HepG2 (cell line): ENCODE results near the gene CDKN1C. TPM values are rescaled to one million over a fixed set of nuclear protein-coding genes. Genes with fewer than 3 reads are reported as not detected.

Source experiments
- CENPT ChIP-seq: sonication (generic); formaldehyde crosslinking; IDR thresholded peaks from 2 replicates; pipeline ENCODE4 v1.8.0; 2022; ENCODE audit warnings: low read depth, mild to moderate bottlenecking, moderate library complexity, missing genetic modification reagents
- EZH2 ChIP-seq: conservative IDR thresholded peaks from 2 replicates; pipeline ENCODE4 v1.6.1; 2012; ENCODE audit warnings: mild to moderate bottlenecking, low read depth, low read length, moderate library complexity
- FLYWCH1 ChIP-seq: sonication (generic); formaldehyde crosslinking; IDR thresholded peaks from 2 replicates; pipeline ENCODE4 v1.8.1; 2023; ENCODE audit warnings: mild to moderate bottlenecking, missing genetic modification reagents
- FOSL2 ChIP-seq: sonication (generic); formaldehyde crosslinking; IDR thresholded peaks from 2 replicates; pipeline ENCODE4 v1.4.0; 2020; ENCODE audit warnings: missing genetic modification reagents
- FOXA1 ChIP-seq, 2 experiments: fragments of 450-650 bp in 1 of 2; sonication (generic) in 1 of 2; formaldehyde crosslinking in 1 of 2; IDR thresholded peaks; 2 replicates each; pipeline versions ENCODE4 v1.4.0 to v1.6.1; 2016 to 2020; ENCODE audit warnings: missing genetic modification reagents in 1 of 2
- GLI4 ChIP-seq: sonication (generic); formaldehyde crosslinking; IDR thresholded peaks from 2 replicates; pipeline ENCODE4 v1.5.1; 2020; ENCODE audit warnings: missing genetic modification reagents, mild to moderate bottlenecking, moderate library complexity, borderline replicate concordance
- HCFC1 ChIP-seq: fragments of 150-350 bp; IDR thresholded peaks from 2 replicates; pipeline ENCODE4 v1.6.1; 2014; ENCODE audit warnings: low read depth, low read length
- HDAC1 ChIP-seq: sonication (generic); formaldehyde crosslinking; IDR thresholded peaks from 2 replicates; pipeline ENCODE4 v1.5.1; 2020; ENCODE audit warnings: mild to moderate bottlenecking, missing genetic modification reagents
- HMG20A ChIP-seq: IDR thresholded peaks from 2 replicates; pipeline ENCODE4 v1.6.1; 2016; ENCODE audit warnings: borderline replicate concordance
- KDM2A ChIP-seq: sonication (generic); formaldehyde crosslinking; IDR thresholded peaks from 2 replicates; pipeline ENCODE4 v1.4.0; 2020; ENCODE audit warnings: low read depth, missing genetic modification reagents, borderline replicate concordance
- MAFK ChIP-seq, 2 experiments: IDR thresholded peaks in 1 of 2; conservative IDR thresholded peaks in 1 of 2; 2 replicates each; pipeline ENCODE4 v1.6.1; 2011; ENCODE audit warnings: improper control_type of control experiment in 2 of 2, low read length in 2 of 2
- MAX ChIP-seq: IDR thresholded peaks from 2 replicates; pipeline ENCODE4 v1.6.1; 2012; ENCODE audit warnings: inconsistent platforms
- MYPOP ChIP-seq: sonication (generic); formaldehyde crosslinking; IDR thresholded peaks from 2 replicates; pipeline ENCODE4 v1.8.1; 2023; ENCODE audit warnings: mild to moderate bottlenecking, moderate library complexity, missing genetic modification reagents
- PRMT3 ChIP-seq: sonication (generic); formaldehyde crosslinking; IDR thresholded peaks from 2 replicates; pipeline ENCODE4 v1.8.1; 2022; ENCODE audit warnings: low read depth, mild to moderate bottlenecking, moderate library complexity, missing genetic modification reagents, borderline replicate concordance
- RCOR2 ChIP-seq: IDR thresholded peaks from 2 replicates; pipeline ENCODE4 v1.6.1; 2016; ENCODE audit warnings: missing biosample characterization, missing genetic modification reagents
- REPIN1 ChIP-seq: sonication (generic); formaldehyde crosslinking; IDR thresholded peaks from 2 replicates; pipeline ENCODE4 v1.8.0; 2022; ENCODE audit warnings: missing genetic modification reagents, low read depth, mild to moderate bottlenecking, borderline replicate concordance
- THRA ChIP-seq: sonication (generic); formaldehyde crosslinking; IDR thresholded peaks from 2 replicates; pipeline ENCODE4 v1.4.0; 2020; ENCODE audit warnings: missing genetic modification reagents, borderline replicate concordance
- ZNF138 ChIP-seq: sonication (generic); formaldehyde crosslinking; IDR thresholded peaks from 2 replicates; pipeline ENCODE4 v1.5.0; 2020; ENCODE audit warnings: mild to moderate bottlenecking, low read depth, missing genetic modification reagents
- ZNF510 ChIP-seq: sonication (generic); formaldehyde crosslinking; IDR thresholded peaks from 2 replicates; pipeline ENCODE4 v1.4.0; 2020; ENCODE audit warnings: low read depth, mild to moderate bottlenecking, missing genetic modification reagents
- ZNF556 ChIP-seq: sonication (generic); formaldehyde crosslinking; IDR thresholded peaks from 2 replicates; pipeline ENCODE4 v1.4.0; 2020; ENCODE audit warnings: mild to moderate bottlenecking, missing genetic modification reagents, borderline replicate concordance
- ZNF558 ChIP-seq: sonication (generic); formaldehyde crosslinking; IDR thresholded peaks from 2 replicates; pipeline ENCODE4 v1.9.0; 2022; ENCODE audit warnings: mild to moderate bottlenecking, missing genetic modification reagents, borderline replicate concordance
- ZNF569 ChIP-seq: sonication (generic); formaldehyde crosslinking; IDR thresholded peaks from 2 replicates; pipeline ENCODE4 v1.5.0; 2020; ENCODE audit warnings: mild to moderate bottlenecking, missing genetic modification reagents, moderate library complexity, borderline replicate concordance
- ZNF704 ChIP-seq: sonication (generic); formaldehyde crosslinking; IDR thresholded peaks from 2 replicates; pipeline ENCODE4 v1.8.1; 2023; ENCODE audit warnings: mild to moderate bottlenecking, inconsistent platforms, moderate library complexity, missing genetic modification reagents, borderline replicate concordance
- ZNF737 ChIP-seq: sonication (generic); formaldehyde crosslinking; IDR thresholded peaks from 2 replicates; pipeline ENCODE4 v1.5.0; 2020; ENCODE audit warnings: missing genetic modification reagents, mild to moderate bottlenecking, borderline replicate concordance
- ZNF879 ChIP-seq: sonication (generic); formaldehyde crosslinking; IDR thresholded peaks from 2 replicates; pipeline ENCODE4 v1.8.1; 2023; ENCODE audit warnings: missing genetic modification reagents
- ZNF891 ChIP-seq: sonication (generic); formaldehyde crosslinking; IDR thresholded peaks from 2 replicates; pipeline ENCODE4 v1.5.0; 2020; ENCODE audit warnings: mild to moderate bottlenecking, missing genetic modification reagents
- polyA plus RNA-seq, 8 experiments: library from polyadenylated mRNA; depleted of rRNA in 3 of 8; stranded (reverse) in 7 of 8; unstranded in 1 of 8; fragments of >200 nt; fragmentation: Illumina TruSeq in 4 of 8; extraction: Trizol in 4 of 8; gene quantifications; 2 replicates each; pipeline versions ENCODE4 v1.2.1 to v1.2.3, GENCODE V29; 2011 to 2016; ENCODE audit warnings: low read depth in 4 of 8, missing spikeins in 1 of 8, mixed read lengths in 1 of 8; ENCODE audit not compliant: insufficient read depth in 1 of 8
- total RNA-seq, 5 experiments: library from RNA; depleted of rRNA; stranded (reverse); fragments of >200 nt; fragmentation: Illumina TruSeq; extraction: Trizol; gene quantifications; 2 replicates each; pipeline ENCODE4 v1.2.3, GENCODE V29; 2016; ENCODE audit warnings: low read depth in 1 of 5

Gene CDKN1C
- total and polyA plus RNA-seq, 2 of the 13 experiments (the other 11 are each of a cell fraction or from before 2014, with no cell fraction given) = not detected

GRCh38 chr11:2929950-2930703, 44.6 kb upstream of the CDKN1C start (continued):
- no peak for TF ChIP-seq THRA (CRISPR knock-in tag)
- no peak for TF ChIP-seq ZNF556 (CRISPR knock-in tag)
- peak; percentile 94 for TF ChIP-seq FOSL2 (CRISPR knock-in tag)
- TF ChIP-seq PRMT3 (CRISPR knock-in tag) = no peak
- peak; percentile 52; the same call in 1 of the 2 replicates for TF ChIP-seq MAX
- 0 out of 2 replicates have a peak, but pooled peaks have one; percentile 43 for TF ChIP-seq KDM2A (CRISPR knock-in tag)
- TF ChIP-seq RCOR2 (CRISPR knock-in tag) = no peak
- no peak for TF ChIP-seq ZNF558
- no peak for TF ChIP-seq FOXA1 (IDR thresholded peaks at IDR 0.05)
- peak; percentile 24; the same call in 1 of the 2 replicates for TF ChIP-seq FOXA1 (CRISPR knock-in tag; IDR thresholded peaks at IDR 0.05)
- TF ChIP-seq ZNF704 (CRISPR knock-in tag) = no peak
- TF ChIP-seq HCFC1 = no peak
- no peak for TF ChIP-seq REPIN1 (CRISPR knock-in tag)
- no peak for TF ChIP-seq ZNF138 (CRISPR knock-in tag)
- TF ChIP-seq ZNF569 = no peak
- no peak for TF ChIP-seq ZNF891 (CRISPR knock-in tag)
- no peak for TF ChIP-seq ZNF879
- TF ChIP-seq CENPT (CRISPR knock-in tag) = no peak
- TF ChIP-seq EZH2 = no peak
- TF ChIP-seq ZNF737 (CRISPR knock-in tag) = no peak
- no peak; a peak in 1 of 4 replicates for TF ChIP-seq MAFK (conservative IDR thresholded peaks at IDR 0.05 in 1 of 2, IDR thresholded peaks at IDR 0.05 in 1 of 2; ENCODE audit: low read length in 2 of 2)
- no peak for TF ChIP-seq HMG20A
- TF ChIP-seq MYPOP (CRISPR knock-in tag) = no peak
- TF ChIP-seq GLI4 (CRISPR knock-in tag) = no peak
- no peak for TF ChIP-seq FLYWCH1
- no peak for TF ChIP-seq ZNF510 (CRISPR knock-in tag)
- TF ChIP-seq HDAC1 (CRISPR knock-in tag) = peak; percentile 54; the same call in 1 of the 2 replicates
